Ramos (cell line): ENCODE data around the gene KRT80.

Source experiments
- in situ Hi-C: fragments of 300-500 bp; cut with MboI; formaldehyde crosslinking; loops from one replicate; pipeline ENCODE4 v1.14.3; 2022; ENCODE audit warnings: low sequenced_read_pairs; ENCODE audit not compliant: unreplicated experiment

Gene KRT80

DNA sequence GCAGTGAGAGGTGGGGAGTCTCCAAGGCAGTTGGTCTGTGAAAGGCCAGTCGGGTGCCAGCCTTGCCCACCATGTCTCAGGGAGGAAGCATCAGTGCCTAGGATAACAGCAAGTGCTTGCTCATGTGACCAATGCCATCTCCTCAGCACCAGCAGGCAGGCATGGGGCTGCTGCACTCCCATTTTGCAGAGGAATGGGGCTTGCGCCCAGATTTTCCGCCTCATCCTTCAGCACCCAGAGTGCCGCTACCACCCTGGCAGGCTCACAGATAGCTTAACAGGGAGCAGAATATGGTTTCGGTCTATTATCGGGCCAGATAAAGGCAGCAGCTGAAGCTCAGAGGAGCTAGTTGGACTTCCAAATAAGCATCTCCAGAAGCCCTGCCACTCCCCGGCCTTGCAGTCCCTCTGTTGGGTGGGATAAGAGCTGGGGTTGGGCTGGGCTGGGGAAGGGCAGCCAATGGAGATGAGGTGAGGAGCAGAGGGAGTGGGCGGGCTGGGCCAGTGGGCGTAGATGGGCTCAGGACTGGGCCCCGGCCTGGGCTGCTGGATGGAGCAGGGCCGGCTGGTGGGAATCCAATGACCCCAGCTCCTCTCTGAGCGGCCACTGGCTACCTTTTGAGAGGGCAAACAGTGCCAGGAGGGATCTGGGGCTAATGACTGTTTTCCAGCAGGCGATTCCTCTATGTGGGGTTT lies 8.4 kb upstream of the KRT80 start:
- in situ Hi-C loops, result no loop called here

DNA sequence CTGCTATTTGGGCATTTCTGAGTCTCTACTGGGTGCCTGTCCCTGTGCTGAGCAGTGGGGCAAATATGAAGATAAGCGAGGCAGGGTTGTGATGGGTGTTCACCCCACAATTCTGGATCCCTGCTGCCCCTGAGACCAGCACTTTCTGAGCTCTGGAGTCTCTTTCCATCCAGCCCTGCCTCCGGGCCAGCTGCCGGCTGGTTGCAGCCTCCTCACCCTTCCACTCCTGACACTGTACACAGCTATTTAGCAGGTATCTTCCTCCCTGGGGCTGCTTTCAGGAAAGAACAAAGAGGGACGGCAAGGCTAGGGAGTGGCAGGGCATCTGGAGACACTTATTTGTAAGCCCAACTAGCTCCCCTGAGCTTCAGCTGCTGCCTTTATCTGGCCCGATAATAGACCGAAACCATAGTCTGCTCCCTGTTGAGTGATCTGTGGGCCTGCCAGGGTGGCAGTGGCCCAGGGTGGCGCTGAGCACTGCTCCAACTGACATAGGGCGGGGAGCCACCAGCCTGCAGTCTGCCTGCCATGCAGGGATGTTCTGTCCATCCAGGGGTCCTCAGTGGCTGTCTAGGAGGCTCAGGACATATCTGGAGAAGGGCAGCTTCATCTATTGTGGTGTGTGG lies 7.6 kb upstream of the KRT80 start:
- in situ Hi-C loops, result no loop called here

DNA sequence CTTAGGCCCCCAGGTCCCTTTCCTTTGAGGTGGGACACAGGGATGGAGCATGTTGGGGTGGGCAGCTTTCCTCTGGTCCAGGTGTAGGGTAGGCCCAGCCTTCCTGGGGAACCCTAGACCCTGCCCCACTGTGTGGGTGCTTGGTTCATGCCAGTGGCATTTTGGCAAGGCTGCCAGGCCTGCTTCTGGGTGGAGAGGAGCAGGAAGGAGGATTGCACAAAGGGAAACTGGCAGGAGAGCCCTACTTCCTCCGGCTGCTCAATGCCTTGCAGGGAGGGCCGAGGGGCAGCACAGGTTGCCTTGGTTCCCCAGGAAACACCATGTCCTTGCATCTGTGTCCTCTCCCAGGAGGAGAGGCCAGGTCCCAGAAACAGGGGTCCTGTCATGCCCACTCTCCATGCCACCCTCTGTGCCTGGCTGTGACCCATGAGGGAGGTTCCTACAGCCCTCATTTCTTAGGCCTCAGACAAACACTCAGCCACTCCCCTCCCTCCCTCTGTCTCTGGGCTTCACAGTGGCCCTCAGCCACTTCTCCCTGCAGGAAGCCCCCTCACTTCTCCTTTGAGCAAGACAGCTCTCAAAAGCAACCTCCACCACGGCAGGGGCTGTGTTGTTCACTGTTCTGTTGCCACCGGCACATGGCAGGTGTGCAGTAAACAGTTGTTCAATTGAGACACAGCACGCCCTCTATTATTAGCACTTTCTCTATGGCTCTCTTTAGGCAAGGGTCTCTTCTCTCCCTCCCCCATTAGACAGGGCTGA lies 6.8 kb upstream of the KRT80 start:
- in situ Hi-C loops, result no loop called here

DNA sequence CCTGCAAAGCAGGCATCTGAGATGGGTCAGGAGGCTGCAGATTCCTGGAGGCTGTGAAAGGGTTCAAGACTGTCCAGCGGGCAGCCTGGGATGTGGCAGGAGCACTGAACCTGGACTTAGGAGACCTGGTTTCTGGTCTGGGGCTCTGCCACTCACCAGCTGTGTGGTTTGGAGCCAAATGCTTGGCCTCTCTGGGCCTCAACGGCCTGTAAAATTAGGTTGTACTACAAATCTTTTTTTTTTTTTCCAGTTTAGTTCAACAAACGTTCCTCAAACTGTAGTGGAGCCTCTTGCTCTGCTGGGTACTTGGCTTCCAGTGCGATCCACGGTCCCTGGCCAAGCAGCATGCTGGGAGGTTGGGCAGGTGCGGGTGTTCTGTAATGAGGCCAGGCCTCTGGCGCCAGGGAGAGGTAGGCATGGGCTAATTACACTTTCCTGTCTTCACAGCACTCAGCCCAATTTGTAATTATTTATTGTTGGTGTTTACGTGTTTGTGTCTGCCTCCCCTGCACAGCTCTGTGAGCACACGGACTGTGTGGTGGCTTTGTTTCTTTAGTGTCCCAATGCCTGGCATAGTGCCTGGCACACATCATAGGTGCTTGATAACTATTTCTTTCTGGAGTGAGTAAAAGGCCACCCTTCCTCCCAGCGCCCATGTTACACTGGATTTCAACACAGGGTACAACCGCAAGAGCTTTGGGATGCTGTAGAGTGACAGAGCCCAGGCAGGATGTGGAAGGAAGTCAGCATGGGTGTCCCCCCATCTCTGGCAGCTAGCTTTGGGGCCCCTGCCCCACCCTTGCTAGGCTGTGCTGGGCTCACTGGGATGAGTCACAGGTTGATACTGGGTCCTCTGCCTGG lies 5.8 kb upstream of the KRT80 start:
- in situ Hi-C loops, result no loop called here

DNA sequence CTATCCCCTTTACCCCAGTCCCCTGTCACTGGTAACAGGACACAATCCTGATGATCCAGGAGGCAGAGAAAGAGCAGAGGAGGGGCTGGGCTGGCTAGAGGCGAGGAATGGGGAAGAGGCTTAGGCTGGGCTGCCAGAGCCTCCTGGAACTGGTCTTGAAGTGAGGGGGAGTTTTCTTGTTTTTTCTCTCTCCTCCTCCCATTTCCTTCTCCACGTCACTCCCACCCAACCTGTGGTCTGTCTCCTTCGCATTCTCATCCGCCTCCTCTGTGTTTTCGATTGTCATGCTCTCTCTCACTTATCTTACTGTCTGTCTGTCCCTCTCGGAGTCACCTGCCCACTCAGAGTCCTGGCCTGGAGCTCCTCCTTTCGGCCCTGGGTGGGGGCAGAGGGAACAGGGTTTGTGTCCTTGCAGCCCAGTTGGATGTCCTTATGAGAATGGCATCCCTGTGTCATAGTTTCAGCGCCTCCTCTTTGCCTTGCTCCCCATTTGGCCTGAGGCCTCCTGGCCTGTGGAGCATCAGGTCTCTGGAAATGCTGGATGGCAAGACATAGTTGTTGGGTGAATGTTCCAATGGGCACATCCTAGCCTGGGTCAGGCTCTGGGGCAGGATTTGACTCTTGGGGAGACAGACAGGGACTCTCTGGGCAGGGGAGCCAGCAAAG lies 3.4 kb upstream of the KRT80 start:
- in situ Hi-C loops, result no loop called here

DNA sequence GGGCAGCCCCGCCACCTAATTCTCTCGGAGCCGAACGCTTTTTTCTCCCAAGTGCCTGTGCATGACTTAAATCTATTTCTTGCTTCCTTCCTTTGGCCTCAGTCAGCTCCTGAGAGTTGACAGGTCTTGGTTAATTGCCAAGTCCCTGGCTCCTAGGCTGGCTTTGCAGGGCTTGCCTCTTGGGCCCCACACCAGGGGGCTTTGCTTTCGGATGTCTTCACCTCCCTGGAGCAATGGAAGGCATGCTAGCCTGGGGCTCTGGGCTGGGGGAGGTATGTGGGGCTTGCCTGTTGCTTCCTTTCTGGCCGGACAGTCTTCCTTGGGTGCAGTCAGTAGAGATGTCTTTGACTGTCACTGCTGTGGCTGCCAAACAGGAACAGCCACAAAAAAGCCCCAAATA lies 2.2 kb upstream of the KRT80 start:
- in situ Hi-C loops, result no loop called here

DNA sequence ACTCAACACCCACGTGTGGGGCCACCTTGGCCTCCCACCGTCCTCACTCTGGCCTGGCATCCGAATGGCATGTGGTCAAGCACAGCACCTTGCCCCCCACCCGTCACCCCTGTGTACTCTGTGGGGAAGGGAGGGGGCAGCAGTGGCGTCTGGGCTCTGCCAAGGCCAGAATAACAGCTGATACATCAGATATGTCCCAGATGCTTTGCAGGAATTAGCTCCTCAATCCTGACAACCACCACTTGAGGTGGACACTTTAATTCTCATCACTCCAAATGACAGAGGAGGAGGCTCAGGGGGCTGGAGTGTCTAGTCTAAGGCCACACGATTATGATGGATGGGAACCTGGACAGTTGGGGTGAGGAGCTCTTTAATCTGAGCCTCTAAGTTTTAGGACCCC lies 1.7 kb upstream of the KRT80 start:
- in situ Hi-C loops, result no loop called here

DNA sequence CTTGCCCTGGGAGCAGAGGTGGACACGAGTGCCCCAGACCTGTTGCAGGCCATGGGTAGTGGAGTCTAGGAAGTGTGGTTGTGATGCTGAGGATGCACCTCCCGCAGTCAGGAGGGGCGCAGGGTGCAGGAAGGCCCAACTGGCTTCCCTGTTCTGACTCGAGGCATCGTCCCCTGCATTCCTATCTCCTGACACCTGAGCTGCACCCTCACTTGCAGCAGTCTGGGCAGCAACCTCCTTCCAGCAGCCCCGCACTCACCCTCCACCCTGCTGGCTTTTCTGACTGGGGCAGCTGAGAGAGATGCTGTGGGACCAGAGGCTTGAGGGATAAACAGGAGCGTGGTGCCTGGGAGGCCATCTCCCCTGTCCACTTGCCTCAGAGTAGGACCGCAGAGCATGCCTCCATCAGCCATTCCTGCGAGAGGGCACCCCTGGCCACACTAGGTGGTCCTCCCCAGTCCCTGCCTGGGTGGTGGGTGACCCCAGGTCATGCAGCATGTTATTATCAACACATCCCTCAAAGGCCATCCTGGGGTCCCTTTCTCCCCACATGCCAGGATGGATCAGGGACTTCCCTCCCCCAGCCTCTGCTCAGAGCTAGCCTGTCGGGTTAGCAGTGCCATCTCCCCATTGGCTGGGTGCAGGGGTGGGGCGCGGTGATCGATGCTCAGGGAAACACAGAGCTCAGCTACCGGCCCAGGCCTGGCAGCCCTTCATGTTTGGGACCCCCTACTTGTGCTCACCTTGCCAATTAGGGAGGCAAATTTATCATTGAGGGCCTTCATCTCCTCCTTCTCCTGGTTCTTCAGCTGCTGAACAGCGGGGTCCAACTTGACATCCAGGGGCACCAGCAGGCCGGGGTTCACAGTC lies 719 bp downstream of the KRT80 start:
- in situ Hi-C loops, result no loop called here

DNA sequence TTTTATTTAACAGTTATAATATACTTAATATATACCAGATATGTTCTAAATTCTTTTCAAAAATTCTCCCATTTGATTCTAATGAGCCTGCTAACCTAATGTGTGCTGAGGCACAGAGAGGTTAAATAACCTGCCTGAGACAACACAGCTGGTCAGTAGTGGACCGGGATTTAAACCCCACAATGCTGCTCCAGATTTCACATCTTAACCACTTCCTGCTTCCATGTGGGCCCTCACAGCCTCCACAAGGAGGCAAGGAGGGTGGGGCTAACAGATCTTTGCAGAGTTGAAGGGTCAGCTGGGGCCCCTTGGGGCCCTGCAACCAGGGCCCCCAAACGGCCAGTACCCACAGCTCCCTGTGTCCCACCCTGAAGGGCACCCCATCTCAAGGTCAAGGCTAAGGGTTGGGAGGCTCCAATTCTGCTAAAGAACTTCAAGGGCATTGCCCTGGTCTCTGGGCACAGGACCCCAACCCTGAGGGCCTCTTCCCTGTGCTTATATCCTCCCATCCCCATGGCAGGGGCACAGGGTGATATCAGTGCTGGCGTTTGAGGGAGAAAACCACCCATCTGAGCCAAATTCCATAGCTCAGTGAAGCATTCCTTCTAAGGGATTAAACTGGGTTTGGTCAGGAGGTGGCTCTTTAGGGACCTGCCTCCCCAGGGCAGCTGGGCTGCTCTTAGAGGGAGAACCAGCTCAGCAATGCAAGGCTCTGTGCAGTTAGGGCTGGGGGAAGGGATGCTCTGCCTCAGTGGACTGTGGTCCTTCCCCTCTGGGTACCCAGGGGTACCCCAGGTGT lies 2.2 kb downstream of the KRT80 start:
- in situ Hi-C loops, result no loop called here

DNA sequence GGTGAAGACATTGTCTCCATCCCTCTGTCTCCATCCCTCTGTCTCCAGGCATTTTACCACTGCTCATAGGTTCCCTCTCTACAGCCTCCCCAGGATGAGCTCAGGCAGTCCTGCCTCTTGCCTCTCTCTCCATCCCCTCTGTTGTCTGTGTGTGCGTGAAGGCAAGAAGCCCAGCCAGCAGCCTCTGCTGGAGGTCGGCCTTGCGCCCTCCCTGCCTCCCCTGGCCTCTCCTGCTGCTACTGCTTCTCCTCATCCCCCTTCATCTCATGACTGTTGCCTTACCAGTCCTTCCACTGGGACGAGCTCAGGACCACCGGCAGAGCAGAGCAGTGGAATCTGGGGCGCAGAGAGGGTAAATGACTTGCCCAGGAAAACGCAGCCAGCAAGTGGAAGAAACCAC lies 3.2 kb downstream of the KRT80 start:
- in situ Hi-C loops, result no loop called here

DNA sequence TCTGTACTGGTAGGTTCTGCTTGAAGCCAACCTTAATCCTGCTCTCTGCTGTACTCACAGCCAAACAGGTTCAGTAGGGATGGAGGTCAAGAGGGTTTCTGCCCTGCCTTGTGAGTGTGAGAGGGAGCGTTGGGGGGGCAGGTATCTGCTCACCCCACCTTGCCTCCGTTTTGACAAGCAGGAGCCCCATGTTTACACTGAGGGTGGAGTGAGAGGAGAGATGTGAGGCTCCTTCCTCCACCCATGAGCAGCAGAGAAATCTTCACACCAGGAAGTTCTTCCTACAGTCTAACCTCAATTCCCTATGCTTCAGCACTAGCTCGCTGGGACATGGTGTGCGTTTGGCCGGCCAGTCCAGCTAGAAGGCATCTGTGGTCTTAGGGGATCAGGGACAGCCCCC lies 4.2 kb downstream of the KRT80 start:
- in situ Hi-C loops, result no loop called here

DNA sequence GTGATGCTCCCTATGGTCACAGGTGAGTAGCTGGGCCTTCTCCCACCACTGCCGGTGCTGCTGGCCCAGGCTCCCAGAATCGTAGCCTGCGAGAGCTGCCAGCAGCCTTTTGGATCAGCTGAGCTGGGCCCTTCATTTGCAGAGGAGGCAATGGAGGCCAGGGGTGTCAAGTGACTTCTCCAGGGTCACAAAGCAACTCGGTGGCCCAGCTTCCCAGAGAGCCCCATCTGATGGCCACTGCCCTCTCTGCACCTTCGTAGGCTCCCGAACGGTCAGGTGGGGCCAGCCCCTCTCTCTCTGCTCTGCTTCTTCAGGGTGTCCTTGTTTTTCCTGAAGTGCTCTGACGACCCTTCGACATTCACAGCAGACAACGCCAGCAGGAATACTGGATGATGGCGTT lies 4.6 kb downstream of the KRT80 start:
- in situ Hi-C loops, result no loop called here

DNA sequence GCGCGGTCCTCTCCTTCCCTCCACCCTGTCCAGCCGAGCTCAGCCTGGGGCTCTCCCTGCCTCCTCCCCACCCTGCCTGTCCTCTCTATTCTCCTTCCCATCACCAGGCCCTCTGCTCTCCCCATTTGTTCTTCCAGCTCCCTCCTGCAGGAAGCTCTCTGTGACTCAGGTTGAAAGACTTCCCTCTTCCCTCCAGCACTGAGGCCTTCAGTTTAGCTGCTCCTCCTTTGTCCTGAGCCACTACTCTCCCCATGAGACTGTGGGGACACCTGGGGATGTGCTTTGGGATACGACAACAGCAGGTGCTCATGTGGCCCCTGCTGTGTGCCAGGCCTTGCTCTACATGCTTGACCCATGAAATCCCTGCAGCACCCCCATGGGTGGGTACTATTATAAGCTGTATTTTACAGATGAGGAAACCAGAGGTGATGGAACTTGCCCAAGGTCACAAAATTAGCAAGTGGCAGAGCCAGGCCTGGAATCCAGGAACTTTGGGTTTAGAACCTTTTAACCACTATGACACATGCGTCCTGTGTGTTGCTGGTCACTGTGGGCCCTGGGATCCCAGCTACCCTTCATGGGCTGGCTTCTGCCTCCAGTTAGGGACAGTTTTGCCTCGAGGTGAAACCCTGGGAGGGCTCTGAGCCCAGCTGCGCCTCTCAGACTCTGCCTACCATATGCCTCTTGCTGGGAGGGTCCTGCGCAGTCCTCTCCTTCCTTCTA lies 5.5 kb downstream of the KRT80 start:
- in situ Hi-C loops, result no loop called here

DNA sequence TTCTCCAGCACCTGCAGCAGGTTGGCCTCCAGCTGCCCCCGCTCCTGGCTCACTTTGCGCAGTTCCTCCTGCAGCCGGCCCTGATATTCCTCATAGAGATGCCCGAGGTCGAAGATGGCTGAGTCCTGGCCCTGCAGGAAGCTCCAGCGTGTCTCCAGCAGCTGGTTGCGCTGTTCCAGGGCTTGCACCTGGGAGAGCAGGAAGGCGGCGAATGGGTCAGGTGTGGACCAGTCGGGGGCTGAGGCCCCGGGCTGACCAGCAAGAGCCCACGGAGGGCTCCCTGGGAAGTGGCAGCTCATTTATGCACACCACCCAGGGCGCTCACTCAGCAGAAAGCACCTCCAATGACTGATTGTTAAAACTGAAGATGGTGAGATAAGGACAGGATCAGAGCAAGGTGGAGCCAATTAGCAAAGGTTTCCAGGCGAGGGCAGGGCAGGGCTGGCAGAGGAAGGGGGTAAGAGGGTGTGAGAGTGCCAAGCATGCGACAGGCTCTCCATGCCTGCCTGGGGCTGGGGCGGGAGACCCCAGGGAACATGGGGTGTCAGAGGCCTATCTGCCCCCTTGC lies 6.3 kb downstream of the KRT80 start:
- in situ Hi-C loops, result no loop called here

DNA sequence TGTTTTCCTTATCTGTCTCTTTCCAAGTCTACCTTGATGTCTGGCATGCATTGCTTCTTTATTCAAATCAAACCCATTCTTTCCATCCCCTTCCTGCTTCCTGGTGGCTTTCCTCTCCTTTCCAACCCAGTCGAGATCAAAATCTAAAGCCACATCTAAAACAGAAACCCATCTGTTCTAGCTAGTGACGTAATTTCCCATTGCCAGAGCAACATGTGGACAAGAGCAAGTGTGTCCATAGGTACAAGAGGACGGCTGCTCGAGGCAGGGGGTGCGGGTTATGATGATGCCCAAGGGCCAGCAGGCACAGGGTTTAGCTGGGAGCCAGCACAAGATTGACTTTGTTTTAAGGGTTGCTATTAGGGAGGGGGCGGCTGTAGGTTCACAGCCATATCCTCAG lies 7.0 kb downstream of the KRT80 start:
- in situ Hi-C loops, result no loop called here

DNA sequence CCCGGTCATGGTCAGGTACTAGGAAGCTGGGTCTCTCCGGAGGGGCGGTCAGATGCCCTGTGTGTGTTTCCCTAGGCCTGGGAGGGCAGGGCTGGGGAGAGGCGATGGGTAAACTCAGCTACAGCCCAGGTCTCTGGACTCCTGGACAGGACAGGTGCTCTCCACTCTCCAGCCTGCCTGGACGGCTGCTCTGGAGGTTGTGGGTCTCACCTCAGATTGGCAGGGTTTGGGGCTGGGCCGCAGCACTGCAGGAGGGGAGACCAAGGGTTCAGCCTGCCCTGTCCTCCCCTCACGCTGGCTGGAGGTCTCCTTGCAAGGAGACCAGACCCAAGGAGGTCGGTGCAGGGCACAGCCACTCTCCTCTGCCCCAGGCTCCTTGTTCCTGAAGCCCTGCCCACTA lies 7.8 kb downstream of the KRT80 start:
- in situ Hi-C loops, result no loop called here

DNA sequence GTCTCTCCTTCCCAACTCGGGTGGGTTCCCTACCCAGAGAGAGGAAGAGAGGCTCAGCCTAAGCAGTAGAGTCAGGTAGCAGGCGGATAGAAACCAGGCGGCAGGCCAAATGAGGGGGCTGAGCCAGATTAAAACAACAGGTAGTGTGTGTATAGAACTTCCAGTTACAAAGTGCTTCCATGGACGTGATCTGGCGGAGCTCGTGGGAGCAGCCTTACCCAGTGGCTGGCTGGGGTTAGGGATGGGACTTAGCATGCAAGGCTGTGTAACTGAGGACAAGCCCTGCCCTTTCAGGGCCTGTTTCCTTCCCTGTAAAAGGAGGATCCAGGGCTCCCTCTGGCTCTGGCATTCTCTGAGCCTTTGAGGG lies 8.3 kb downstream of the KRT80 start:
- in situ Hi-C loops, result no loop called here
